Smooth muscle cell of the brain vasculature (primary cell): Measurements from ENCODE around the gene AK3.

Source experiments
- DNase-seq: peaks from one replicate; pipeline ENCODE4 v3.0.0-alpha.2; 2012; ENCODE audit warnings: low read depth, low spot score

AK3 gene

DNA sequence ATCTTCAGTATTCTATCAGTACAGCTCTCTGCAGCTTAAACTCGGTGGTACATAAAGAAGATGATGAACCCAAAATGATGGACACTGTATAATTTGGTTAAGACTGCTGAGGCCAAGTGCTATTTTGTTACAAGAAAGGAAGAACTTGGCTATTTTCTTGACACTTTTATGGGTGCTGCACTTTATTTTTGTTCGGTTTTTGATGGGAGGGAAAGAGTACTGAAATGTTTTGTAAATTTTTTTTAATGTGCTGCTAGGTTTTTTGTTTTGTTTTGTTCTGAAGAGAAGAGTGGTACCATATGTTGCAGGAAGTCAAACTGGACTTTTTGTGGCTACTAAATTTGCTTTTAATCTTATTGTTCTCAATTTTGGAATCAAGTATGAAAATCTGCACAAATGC, 35.0 kb downstream of the AK3 start:
- no peak for DNase-seq

GRCh38 chr9:4704129-4704528, 36.9 kb downstream of the AK3 start:
- DNase-seq = no peak

GRCh38 chr9:4701526-4701925, 39.5 kb downstream of the AK3 start:
- no peak for DNase-seq

GRCh38 chr9:4700932-4701331, 40.1 kb downstream of the AK3 start:
- DNase-seq = no peak

DNA sequence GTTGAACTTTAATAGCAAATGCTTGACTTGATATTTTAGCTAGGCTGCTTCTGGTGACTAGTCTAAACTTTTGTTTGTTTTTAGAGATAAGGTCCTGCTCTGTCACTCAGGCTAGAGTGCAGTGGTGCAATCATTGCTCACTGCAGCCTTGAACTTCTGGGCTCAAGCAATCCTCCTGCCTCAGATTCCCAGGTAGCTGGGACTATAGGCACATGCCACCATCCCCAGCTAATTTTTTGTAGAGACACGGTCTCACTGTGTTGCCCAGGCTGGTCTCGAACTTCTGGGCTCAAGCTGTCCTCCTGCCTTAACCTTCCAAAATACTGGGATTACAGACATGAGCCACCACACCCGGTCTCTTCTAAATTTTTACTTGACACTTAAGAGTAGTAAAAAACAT, 40.9 kb downstream of the AK3 start:
- no peak for DNase-seq

GRCh38 chr9:4691795-4692194, 49.2 kb downstream of the AK3 start:
- DNase-seq = no peak

DNA sequence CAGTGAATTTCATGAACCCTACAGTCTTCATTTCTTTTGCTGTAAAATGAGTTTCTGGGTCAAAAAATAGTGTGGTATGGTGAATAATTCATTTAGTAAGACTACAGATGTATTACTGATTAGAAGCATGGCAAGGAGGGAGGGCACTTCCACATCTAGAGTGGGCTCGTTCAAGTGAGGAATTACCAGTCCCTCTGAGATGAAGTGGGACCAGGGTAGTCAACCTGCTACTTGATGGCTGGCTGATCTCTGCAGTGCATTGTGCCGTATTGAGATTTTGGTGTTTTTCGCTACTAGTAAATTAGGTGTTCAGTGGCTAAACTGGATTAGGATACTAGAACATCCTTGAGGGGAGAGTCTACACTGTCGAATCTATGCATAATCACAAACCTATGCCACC, 50.9 kb downstream of the AK3 start:
- no peak for DNase-seq

DNA sequence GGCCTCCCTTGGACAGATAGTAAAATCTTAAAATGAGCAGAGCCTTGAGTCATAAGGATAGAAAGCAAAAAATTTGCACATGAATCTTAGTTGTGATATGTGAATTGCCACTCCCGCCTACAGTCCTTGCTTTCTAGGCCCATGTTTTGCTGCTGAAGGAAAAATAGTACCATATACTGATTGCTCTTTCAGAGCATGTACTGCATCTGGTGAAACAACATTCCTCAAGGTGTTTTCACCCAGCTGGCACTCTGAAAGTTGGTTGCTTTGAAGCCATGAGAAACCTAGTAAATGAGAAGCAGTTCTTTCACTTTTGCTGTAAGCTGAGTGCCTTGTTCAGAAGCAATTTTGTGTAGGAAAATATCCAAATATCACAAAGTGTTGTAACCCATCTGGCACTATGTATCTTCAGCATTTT, 51.3 kb downstream of the AK3 start:
- DNase-seq = no peak

GRCh38 chr9:4689021-4689420, 52.0 kb downstream of the AK3 start:
- DNase-seq = no peak

GRCh38 chr9:4686584-4686983, 54.4 kb downstream of the AK3 start:
- DNase-seq = no peak

DNA sequence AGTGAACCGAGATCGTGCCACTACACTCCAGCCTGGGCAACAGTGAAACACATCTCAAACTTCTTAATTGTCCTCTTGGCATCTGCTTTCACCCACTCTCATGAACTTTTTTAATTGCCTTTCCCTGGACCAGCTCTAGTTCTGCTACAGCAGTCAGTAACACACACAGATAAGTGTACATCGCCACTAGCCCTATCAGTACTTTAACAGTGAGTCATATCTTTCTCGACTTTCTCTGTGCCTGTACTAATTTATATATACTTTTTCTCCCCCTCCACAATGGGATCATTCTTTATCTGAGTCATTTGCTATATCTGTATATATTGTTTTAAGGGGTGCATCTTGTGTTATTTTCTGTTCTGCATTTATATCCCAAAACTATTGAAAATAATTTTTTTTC, 54.9 kb downstream of the AK3 start:
- no peak for DNase-seq

DNA sequence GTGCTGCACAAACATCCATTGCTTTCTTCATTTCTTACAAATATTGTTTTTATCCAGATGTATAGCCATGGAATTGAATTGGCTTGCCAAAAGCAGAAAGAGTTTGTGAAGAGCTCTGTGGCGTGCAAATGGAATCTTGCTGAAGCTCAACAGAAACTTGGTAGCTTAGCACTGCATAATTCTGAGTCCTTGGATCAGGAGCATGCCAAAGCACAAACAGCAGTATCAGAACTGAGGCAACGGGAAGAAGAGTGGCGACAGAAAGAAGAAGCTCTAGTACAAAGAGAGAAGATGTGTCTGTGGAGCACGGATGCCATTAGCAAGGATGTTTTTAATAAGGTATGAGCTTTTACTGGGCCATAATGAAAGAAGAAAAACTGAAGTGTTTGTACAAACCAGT, 56.2 kb downstream of the AK3 start:
- no peak for DNase-seq

DNA sequence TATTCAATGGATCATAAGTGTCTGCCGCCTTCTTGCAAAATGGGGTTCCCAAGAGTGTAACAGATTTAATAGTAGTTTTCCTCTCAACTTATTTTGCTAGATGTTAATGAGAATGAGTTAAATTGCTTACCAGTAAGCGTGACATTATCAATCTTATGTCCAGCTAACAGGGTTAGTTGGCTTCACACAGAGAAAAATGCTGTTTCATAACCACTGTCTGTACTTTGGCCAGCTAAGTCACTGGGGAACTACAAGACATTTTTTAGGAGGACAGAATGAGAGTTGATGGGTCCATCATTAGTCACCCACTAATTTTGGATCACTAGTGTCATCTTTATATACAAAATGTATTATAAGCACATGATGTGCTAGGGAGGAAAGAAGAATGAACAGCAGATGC, 60.3 kb downstream of the AK3 start:
- DNase-seq = no peak

- DNase-seq = no peak
These were observed 60.9 kb downstream of the AK3 start for GRCh38 chr9:4680173-4680525.

DNA sequence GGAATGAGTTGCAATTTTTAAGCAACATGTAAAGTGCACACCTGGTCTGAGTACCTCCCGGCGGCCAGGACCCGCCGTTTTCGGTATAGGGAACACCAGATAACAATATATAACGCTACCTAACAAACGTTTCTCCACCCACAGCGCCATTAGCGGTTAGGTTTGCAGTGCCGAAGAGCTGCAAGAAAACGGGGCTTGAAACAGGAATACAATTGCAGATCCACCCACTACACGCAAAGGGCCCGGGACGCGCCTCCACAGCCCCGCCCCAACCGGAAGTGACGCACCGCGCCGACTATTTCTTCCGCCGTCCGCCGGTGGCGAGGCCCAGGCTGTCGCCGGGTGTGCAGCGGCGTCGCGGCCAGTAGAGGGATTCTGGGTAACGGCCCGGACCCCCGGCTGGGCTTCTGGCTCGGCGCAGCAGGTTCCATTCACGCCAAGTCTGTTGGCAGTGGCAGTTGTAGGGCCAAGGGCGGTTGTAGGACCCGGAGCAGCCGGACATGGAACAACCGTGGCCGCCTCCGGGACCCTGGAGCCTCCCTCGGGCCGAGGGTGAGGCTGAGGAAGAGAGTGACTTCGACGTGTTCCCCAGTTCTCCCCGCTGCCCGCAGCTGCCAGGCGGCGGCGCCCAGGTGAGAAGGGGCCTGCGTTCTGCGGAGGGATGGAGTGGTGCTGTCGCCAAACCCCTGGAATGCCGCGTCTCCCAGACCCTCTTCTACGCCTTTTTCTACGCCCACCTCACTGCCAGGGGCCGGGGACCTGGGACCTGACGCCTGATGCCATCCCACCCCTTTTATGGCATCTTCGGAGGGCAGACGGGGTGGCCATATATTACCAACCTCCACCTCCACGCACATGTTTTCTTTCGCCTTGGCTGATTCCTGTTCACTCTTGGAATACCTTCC, 61.5 kb downstream of the AK3 start, which contains the start of gene CDC37L1:
Gene CDC37L1, plus strand, starts transcription at position 302 of the 905 bp plus-strand sequence. Its CDS starts 199 bp downstream, at position 501.
- DNase-seq = peak; percentile 83

DNA sequence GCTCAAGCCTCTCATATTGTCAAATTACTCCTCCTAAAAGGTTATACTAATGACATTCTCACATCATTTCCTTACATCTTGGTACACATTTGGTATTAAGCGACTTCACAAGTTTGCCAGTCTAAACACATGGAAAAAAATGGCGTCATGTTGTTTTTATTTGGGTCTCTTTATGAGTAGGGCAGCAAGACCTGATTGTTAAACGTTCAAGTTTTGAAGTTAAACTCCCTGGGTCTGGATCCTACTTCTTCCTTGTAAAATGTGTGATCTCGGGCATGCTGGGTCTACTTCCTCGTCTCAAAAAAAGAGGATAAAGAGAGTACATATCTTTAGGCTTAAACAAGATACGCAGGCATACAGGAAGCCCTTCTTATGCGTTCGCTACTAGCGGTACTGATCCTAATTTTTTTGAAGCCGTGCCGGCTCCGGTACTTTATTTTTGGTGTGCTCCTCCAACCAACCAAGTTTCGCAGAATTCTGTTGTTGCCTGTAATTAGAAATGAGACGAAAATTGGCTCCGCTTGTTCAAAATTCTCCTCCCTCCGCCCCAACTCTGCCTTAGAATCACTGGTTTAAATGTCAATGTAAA, 62.2 kb downstream of the AK3 start:
- DNase-seq = no peak

GRCh38 chr9:4677392-4677791, 63.6 kb downstream of the AK3 start:
- no peak for DNase-seq

GRCh38 chr9:4674783-4675182, 66.2 kb downstream of the AK3 start:
- DNase-seq = no peak

DNA sequence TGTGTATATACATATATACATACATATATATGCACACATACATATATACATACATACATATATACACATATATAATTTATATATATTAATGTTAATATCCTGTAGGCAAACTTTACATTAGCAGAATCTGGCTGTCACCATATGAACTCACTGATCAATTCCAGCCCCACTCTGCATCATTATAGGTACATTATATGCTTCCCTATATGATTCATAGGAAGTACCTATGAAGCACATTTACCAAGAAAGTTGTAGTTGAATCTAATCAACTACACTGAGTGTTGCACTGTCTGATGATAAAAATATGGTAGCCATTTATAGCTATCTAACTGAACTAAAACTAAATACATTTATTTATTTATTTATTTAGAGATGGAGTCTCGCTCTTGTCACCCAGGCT, 69.3 kb downstream of the AK3 start:
- no peak for DNase-seq

- no peak for DNase-seq
These were observed 70.4 kb downstream of the AK3 start for GRCh38 chr9:4670591-4670990.

GRCh38 chr9:4669890-4670289, 71.1 kb downstream of the AK3 start:
- no peak for DNase-seq

DNA sequence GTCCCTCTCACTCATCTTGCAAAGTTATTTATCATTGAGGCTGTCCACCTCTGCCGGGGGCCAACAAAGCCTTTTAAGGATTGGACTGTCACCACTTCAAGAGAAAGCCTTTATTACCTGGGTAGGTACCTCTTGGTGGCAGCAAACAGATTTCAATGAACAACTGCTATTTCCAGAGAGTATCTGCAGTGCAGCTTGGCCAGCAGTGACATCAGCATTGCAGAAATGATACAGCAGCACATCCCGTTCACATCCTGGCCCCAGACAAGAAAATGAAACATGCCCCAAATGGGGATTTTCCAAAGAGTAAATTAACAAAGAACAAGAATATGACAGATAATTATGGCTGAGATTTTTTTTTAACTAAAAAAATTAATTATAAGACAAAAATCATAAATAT, 72.4 kb downstream of the AK3 start:
- DNase-seq = no peak

- no peak for DNase-seq
These were observed 73.3 kb downstream of the AK3 start for GRCh38 chr9:4667681-4668080.
